Fibroblast of mammary gland (primary cell): ENCODE data around the gene PREX1.
"Not testable (repeated sequence)": the region's sequence is repeated elsewhere in the genome, so short reads cannot be mapped to it uniquely, and the experiment has no call there.

ENCODE experiments used
- DNase-seq: peaks from one replicate; pipeline ENCODE4 v3.0.0-alpha.2; 2010; ENCODE audit warnings: low read depth
- H3K4me3 ChIP-seq: 2 replicates; pipeline ENCODE4 v1.5.1; 2011; ENCODE audit warnings: low read depth, mild to moderate bottlenecking, low read length, moderate library complexity; ENCODE audit not compliant: control insufficient read depth
- CTCF ChIP-seq: conservative IDR thresholded peaks from 2 replicates; pipeline ENCODE4 v1.5.1; 2011; ENCODE audit warnings: low read depth, low read length, inconsistent platforms; ENCODE audit not compliant: control insufficient read depth, insufficient read depth

PREX1 gene

DNA sequence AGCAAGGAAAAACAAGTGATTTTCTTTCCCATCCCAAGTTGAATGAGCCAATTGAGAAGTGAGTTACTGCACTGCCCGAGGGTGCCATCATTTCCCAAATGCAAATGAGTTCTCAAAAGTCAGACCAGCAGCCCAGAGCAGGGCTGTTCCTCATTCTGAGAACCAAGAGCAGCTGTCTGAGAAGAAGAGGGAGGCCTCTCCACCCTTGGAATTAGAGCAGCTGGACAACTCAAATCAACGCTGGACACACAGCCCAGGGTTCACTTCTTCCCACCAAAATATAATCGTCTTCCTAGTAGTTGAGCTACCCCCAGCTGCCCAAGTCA lies 4.6 kb upstream of the PREX1 start:
- no peak overlapping the region for H3K4me3 ChIP-seq
- no peak for TF ChIP-seq CTCF
- no peak for DNase-seq

GRCh38 chr20:48831718-48832404 lies 4.1 kb upstream of the PREX1 start:
- peak; percentile 70 for DNase-seq
- no peak for TF ChIP-seq CTCF
- H3K4me3 ChIP-seq, result no peak overlapping the region

DNA sequence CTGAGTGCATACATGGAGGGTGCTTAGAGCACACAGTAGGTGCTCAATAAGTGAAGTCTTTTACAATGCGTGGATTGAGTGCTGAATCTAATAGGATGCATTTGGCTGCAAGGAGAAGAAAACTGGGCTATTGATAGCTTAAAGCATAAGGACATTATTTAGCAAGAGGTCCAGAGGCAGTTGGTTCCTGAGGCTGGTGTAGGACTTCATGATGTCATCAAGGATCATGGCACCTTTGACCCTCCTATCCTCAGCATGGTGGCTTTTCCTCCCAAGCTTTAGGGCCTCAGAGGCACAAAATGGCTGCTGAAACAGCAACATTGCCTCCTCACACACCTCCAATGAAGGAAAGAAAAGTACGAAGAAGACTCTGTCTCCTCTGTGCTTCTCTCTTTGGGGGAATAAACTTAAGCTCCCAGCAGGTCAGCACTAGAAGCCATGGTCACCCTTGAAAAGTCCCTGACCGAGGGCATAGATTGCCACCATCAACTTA lies 3.1 kb upstream of the PREX1 start:
- TF ChIP-seq CTCF, result no peak
- DNase-seq, result no peak
- H3K4me3 ChIP-seq, result no peak overlapping the region

GRCh38 chr20:48829940-48830339 lies 2.1 kb upstream of the PREX1 start:
- no peak for TF ChIP-seq CTCF
- H3K4me3 ChIP-seq, result no peak overlapping the region
- DNase-seq, result no peak

- no peak overlapping the region for H3K4me3 ChIP-seq
- no peak for TF ChIP-seq CTCF
Measured at GRCh38 chr20:48828734-48829460, 1.1 kb upstream of the PREX1 start.

GRCh38 chr20:48826883-48827771 lies 672 bp downstream of the PREX1 start:
- peak overlapping the region; percentile 36 for H3K4me3 ChIP-seq
- TF ChIP-seq CTCF, result no peak
- DNase-seq, result no peak

More at GRCh38 chr20:48828734-48829460, 1.1 kb upstream of the PREX1 start:
- no peak for DNase-seq

DNA sequence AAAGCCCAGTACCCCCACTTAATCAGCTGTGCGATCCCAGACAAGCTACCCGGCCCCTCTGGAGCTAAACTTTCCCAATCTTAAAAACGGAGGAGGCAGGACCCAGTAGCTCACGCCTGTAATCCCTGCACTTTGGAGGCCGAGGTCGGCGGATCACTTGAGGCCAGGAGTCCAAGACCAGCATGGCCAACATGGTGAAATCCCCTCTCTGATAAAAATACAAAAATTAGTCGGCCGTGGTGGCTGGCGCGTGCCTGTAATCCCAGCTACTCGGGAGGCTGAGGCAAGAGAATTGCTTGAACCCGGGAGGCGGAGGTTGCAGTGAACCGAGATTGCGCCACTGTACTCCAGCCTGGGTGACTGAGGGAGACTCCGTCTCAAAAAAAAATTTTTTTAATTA lies 1.3 kb downstream of the PREX1 start:
- not testable (repeated sequence) for H3K4me3 ChIP-seq, DNase-seq
